PFSK-1 (cell line): Measurements from ENCODE around the gene RPP25L.

Experiments used
- FOXP2 ChIP-seq: optimal IDR thresholded peaks from 2 replicates; pipeline ENCODE3; 2011; ENCODE audit warnings: borderline replicate concordance, control low read depth, inconsistent platforms; ENCODE audit not compliant: insufficient read depth; ENCODE audit errors: extremely low read length, extremely low read depth
- POLR2AphosphoS5 ChIP-seq: IDR thresholded peaks from 2 replicates; pipeline ENCODE4 v1.6.1; 2012; ENCODE audit warnings: low read depth, mild to moderate bottlenecking, control low read depth, low read length, moderate library complexity
- SIN3A ChIP-seq: IDR thresholded peaks from 2 replicates; pipeline ENCODE4 v1.6.1; 2012; ENCODE audit warnings: mild to moderate bottlenecking, low read length, moderate library complexity, borderline replicate concordance; ENCODE audit not compliant: insufficient read depth
- TAF1 ChIP-seq: IDR thresholded peaks from 2 replicates; pipeline ENCODE4 v1.6.1; 2012; ENCODE audit warnings: low read length, control low read depth, borderline replicate concordance; ENCODE audit not compliant: insufficient read depth
- TF ChIP-seq, protein P1 (sequence below), 2 experiments: IDR thresholded peaks; 2 replicates each; pipeline versions ENCODE4 v1.6.1 to v1.8.0; 2011 to 2012; ENCODE audit warnings: low read depth in 2 of 2, low read length in 2 of 2, control low read depth in 1 of 2, inconsistent platforms in 1 of 2, mild to moderate bottlenecking in 1 of 2, moderate library complexity in 1 of 2; ENCODE audit not compliant: insufficient read depth in 1 of 2

The RPP25L gene

DNA sequence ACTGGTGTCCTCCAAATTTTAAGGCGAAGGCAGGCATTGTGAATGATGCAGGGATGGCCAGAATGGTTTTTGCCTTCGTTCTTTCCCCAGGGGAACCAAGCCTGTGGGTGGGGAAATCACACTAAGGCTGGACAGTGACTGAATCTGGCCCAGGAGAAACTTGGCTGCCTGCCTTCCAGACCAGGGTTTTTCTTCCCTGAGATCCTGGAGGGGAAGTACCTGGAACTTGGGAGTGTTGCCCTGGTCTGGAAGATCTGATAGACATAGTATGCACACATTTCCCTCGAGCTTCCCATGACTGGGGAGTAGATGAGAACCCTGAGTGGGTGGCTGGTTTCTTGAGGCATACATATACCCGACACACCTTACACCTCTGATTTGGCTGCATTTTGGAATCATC, 39.4 kb upstream of the RPP25L start:
- TF ChIP-seq, protein P1, sequence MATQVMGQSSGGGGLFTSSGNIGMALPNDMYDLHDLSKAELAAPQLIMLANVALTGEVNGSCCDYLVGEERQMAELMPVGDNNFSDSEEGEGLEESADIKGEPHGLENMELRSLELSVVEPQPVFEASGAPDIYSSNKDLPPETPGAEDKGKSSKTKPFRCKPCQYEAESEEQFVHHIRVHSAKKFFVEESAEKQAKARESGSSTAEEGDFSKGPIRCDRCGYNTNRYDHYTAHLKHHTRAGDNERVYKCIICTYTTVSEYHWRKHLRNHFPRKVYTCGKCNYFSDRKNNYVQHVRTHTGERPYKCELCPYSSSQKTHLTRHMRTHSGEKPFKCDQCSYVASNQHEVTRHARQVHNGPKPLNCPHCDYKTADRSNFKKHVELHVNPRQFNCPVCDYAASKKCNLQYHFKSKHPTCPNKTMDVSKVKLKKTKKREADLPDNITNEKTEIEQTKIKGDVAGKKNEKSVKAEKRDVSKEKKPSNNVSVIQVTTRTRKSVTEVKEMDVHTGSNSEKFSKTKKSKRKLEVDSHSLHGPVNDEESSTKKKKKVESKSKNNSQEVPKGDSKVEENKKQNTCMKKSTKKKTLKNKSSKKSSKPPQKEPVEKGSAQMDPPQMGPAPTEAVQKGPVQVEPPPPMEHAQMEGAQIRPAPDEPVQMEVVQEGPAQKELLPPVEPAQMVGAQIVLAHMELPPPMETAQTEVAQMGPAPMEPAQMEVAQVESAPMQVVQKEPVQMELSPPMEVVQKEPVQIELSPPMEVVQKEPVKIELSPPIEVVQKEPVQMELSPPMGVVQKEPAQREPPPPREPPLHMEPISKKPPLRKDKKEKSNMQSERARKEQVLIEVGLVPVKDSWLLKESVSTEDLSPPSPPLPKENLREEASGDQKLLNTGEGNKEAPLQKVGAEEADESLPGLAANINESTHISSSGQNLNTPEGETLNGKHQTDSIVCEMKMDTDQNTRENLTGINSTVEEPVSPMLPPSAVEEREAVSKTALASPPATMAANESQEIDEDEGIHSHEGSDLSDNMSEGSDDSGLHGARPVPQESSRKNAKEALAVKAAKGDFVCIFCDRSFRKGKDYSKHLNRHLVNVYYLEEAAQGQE (IDR thresholded peaks at IDR 0.05; ENCODE audit: insufficient read depth in 1 of 2, low read depth in 2 of 2, low read length in 2 of 2) = no peak
- no peak for TF ChIP-seq TAF1
- TF ChIP-seq SIN3A = no peak
- TF ChIP-seq POLR2AphosphoS5 = no peak
- no peak for TF ChIP-seq FOXP2

DNA sequence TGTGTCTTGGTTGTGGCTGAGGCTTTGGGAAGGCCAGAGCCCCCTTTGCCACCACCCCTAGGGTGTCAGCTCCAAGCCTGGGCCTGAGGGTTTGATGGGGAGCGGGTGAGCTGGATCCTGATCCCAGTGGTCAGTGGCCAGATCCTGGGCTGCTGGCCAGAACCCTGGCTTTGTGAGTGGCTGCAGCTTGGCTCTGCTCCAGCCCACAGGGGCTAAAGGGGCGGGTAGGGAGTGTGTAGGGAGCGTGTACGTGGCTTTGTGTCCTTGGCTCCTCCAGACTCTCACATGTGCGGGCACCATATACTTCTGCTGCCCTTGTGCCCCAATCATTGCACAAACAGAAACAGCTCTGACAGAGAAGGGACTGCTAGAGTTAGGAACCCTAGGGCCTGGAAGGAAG, 38.9 kb upstream of the RPP25L start:
- TF ChIP-seq, protein P1 (IDR thresholded peaks at IDR 0.05; ENCODE audit: insufficient read depth in 1 of 2, low read depth in 2 of 2, low read length in 2 of 2) = no peak
- TF ChIP-seq POLR2AphosphoS5 = no peak

DNA sequence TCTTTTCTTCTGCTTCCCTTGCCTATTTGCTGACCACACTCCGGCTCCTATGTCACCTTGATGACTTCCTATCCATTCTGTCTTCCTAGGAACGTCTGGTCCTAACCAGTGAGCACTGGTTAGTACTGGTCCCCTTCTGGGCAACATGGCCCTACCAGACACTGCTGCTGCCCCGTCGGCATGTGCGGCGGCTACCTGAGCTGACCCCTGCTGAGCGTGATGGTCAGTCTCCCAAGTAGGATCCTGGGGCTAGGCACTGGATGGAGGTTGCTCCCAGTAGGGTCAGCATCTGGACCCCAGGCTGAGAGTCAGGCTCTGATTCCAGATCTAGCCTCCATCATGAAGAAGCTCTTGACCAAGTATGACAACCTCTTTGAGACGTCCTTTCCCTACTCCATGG, 36.8 kb upstream of the RPP25L start:
- TF ChIP-seq POLR2AphosphoS5 = no peak
- TF ChIP-seq SIN3A = no peak
- TF ChIP-seq TAF1 = no peak
- no peak for TF ChIP-seq FOXP2
- TF ChIP-seq, protein P1 (IDR thresholded peaks at IDR 0.05; ENCODE audit: insufficient read depth in 1 of 2, low read depth in 2 of 2, low read length in 2 of 2) = no peak

DNA sequence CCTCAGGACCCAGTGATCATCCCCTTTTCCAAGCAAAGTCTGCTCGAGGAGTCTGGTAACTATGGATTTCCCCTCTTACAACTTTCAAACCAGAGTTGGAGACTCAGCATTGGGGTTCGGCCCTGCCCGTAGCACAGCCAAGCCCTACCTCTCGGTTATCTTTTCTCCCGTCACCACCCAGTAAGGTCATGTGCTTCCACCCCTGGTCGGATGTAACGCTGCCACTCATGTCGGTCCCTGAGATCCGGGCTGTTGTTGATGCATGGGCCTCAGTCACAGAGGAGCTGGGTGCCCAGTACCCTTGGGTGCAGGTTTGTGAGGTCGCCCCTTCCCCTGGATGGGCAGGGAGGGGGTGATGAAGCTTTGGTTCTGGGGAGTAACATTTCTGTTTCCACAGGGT, 35.8 kb upstream of the RPP25L start:
- no peak for TF ChIP-seq TAF1
- TF ChIP-seq POLR2AphosphoS5 = no peak
- TF ChIP-seq FOXP2 = no peak
- no peak for TF ChIP-seq SIN3A
- TF ChIP-seq, protein P1 (IDR thresholded peaks at IDR 0.05; ENCODE audit: insufficient read depth in 1 of 2, low read depth in 2 of 2, low read length in 2 of 2) = no peak

DNA sequence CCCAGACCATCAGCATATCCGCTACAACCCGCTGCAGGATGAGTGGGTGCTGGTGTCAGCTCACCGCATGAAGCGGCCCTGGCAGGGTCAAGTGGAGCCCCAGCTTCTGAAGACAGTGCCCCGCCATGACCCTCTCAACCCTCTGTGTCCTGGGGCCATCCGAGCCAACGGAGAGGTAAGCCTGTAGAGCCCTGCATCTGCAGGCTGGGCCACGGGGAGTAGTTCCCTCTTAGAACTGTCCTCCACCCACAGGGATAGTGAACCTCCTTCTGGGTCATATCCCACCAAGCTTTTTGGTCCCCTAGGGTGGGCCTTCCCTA, 35.1 kb upstream of the RPP25L start:
- TF ChIP-seq SIN3A = no peak
- TF ChIP-seq POLR2AphosphoS5 = no peak
- TF ChIP-seq TAF1 = no peak
- TF ChIP-seq, protein P1 (IDR thresholded peaks at IDR 0.05; ENCODE audit: insufficient read depth in 1 of 2, low read depth in 2 of 2, low read length in 2 of 2) = no peak
- no peak for TF ChIP-seq FOXP2
